ENCODE measurements around the gene ZNHIT6. TPM values are rescaled to one million over a fixed set of nuclear protein-coding genes. Genes with fewer than 3 reads are reported as not detected.
A peak's percentile ranks its signal among the peaks of the same experiment; 100 is the strongest.

Gene ZNHIT6
- total RNA-seq, 1 experiment from 2014 or later: 41.2 TPM

- CTCF ChIA-PET: no interaction called here
- DNase-seq: no peak
- intact Hi-C loops (cut with micrococcal nuclease; ENCODE audit: unreplicated experiment): no loop called here
- Mint-ChIP-seq H3K27ac (ENCODE audit: unreplicated experiment) (no peak overlapping the region), H3K4me3 (ENCODE audit: low read depth, unreplicated experiment) (no peak overlapping the region), H3K27me3 (ENCODE audit: unreplicated experiment) (no peaks in the 10 kb centered on the region), H3K4me1 (ENCODE audit: low read depth, unreplicated experiment) (peaks cover 17% of the 10 kb centered on the region), H3K36me3 (ENCODE audit: insufficient read depth, unreplicated experiment) (peaks cover 29% of the 10 kb centered on the region), H3K9me3 (ENCODE audit: low read depth, unreplicated experiment) (no peaks in the 10 kb centered on the region)
- no TSS peak for BruUV-seq (replicated peaks)
- no peak for TF ChIP-seq CTCF (IDR thresholded peaks at IDR 0.05; ENCODE audit: unreplicated experiment)
Measured at GRCh38 chr1:85665932-85666331, 42.3 kb downstream of the ZNHIT6 start.

- intact Hi-C loops (cut with micrococcal nuclease; ENCODE audit: unreplicated experiment): no loop called here
- TF ChIP-seq CTCF (IDR thresholded peaks at IDR 0.05; ENCODE audit: unreplicated experiment): no peak
- CTCF ChIA-PET: no interaction called here
- BruUV-seq (replicated peaks): no TSS peak
- peaks cover 8% of the 10 kb centered on the region for H3K4me1 Mint-ChIP-seq (ENCODE audit: low read depth, unreplicated experiment)
- H3K27me3 Mint-ChIP-seq (ENCODE audit: unreplicated experiment): no peaks in the 10 kb centered on the region
- peaks cover 17% of the 10 kb centered on the region for H3K36me3 Mint-ChIP-seq (ENCODE audit: insufficient read depth, unreplicated experiment)
- no peak overlapping the region for H3K4me3 Mint-ChIP-seq (ENCODE audit: low read depth, unreplicated experiment)
- no peaks in the 10 kb centered on the region for H3K9me3 Mint-ChIP-seq (ENCODE audit: low read depth, unreplicated experiment)
- no peak for DNase-seq
- no peak overlapping the region for H3K27ac Mint-ChIP-seq (ENCODE audit: unreplicated experiment)
Measured at GRCh38 chr1:85663382-85663781, 44.9 kb downstream of the ZNHIT6 start.

GRCh38 chr1:85661767-85662166 lies 46.5 kb downstream of the ZNHIT6 start:
- H3K36me3 Mint-ChIP-seq (ENCODE audit: insufficient read depth, unreplicated experiment): peaks cover 9% of the 10 kb centered on the region
- no peaks in the 10 kb centered on the region for H3K9me3 Mint-ChIP-seq (ENCODE audit: low read depth, unreplicated experiment)
- intact Hi-C loops (cut with micrococcal nuclease; ENCODE audit: unreplicated experiment): no loop called here
- TF ChIP-seq CTCF (IDR thresholded peaks at IDR 0.05; ENCODE audit: unreplicated experiment): no peak
- CTCF ChIA-PET: interaction anchor here (0.7 kb wide), 1 partner anchor 11 kb away, joined by 3 read pairs; no protein-coding TSS in a partner anchor
- peak overlapping the region; percentile 36 for H3K27ac Mint-ChIP-seq (ENCODE audit: unreplicated experiment)
- DNase-seq: peak; percentile 2
- H3K27me3 Mint-ChIP-seq (ENCODE audit: unreplicated experiment): no peaks in the 10 kb centered on the region
- BruUV-seq (replicated peaks): no TSS peak
- peaks cover 14% of the 10 kb centered on the region for H3K4me1 Mint-ChIP-seq (ENCODE audit: low read depth, unreplicated experiment)
- no peak overlapping the region for H3K4me3 Mint-ChIP-seq (ENCODE audit: low read depth, unreplicated experiment)

- no peak for TF ChIP-seq CTCF (IDR thresholded peaks at IDR 0.05; ENCODE audit: unreplicated experiment)
- CTCF ChIA-PET: no interaction called here
- no peak overlapping the region for H3K4me3 Mint-ChIP-seq (ENCODE audit: low read depth, unreplicated experiment)
- no peak overlapping the region for H3K27ac Mint-ChIP-seq (ENCODE audit: unreplicated experiment)
- no peaks in the 10 kb centered on the region for H3K27me3 Mint-ChIP-seq (ENCODE audit: unreplicated experiment)
- BruUV-seq (replicated peaks): no TSS peak
- peaks cover 9% of the 10 kb centered on the region for H3K36me3 Mint-ChIP-seq (ENCODE audit: insufficient read depth, unreplicated experiment)
- H3K9me3 Mint-ChIP-seq (ENCODE audit: low read depth, unreplicated experiment): no peaks in the 10 kb centered on the region
- intact Hi-C loops (cut with micrococcal nuclease; ENCODE audit: unreplicated experiment): no loop called here
- H3K4me1 Mint-ChIP-seq (ENCODE audit: low read depth, unreplicated experiment): peaks cover 18% of the 10 kb centered on the region
- DNase-seq: no peak
Measured at GRCh38 chr1:85660541-85660940, 47.7 kb downstream of the ZNHIT6 start.
